GM21381 (cell line): Measurements from ENCODE around the gene ZMAT5.

Experiments used
- ATAC-seq: cut with Tn5 transposase; IDR thresholded peaks from one replicate; pipeline ENCODE4 v1.9.1; 2021; ENCODE audit warnings: mild to moderate bottlenecking, moderate library complexity; ENCODE audit not compliant: unreplicated experiment

Gene ZMAT5

DNA sequence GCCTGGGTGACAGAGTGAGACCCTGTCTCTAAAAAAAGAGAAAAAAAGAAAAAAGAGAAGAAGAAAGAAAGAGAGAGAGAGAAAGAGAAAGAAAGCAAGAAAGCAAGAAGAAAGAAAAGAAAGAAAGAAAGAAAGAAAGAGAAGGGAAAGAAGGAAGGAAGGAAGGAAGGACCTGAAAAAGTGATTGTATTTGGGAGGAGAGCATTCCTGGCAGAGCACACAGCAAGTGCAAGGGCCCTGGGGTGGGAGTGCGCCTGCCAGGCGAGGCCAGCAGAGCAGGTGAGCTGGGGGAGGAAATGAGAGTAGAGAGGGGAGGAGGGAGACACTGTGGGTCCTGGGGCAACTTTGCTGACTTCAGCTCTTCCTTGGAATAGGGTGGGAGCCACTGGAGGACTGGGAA lies 54.7 kb downstream of the ZMAT5 start:
- no peak for ATAC-seq

- ATAC-seq: no peak
Measured at GRCh38 chr22:29710922-29711593, 55.7 kb downstream of the ZMAT5 start.

- ATAC-seq: no peak
Measured at GRCh38 chr22:29710193-29710592, 56.6 kb downstream of the ZMAT5 start.

- ATAC-seq: no peak
Measured at GRCh38 chr22:29707471-29707870, 59.3 kb downstream of the ZMAT5 start.

DNA sequence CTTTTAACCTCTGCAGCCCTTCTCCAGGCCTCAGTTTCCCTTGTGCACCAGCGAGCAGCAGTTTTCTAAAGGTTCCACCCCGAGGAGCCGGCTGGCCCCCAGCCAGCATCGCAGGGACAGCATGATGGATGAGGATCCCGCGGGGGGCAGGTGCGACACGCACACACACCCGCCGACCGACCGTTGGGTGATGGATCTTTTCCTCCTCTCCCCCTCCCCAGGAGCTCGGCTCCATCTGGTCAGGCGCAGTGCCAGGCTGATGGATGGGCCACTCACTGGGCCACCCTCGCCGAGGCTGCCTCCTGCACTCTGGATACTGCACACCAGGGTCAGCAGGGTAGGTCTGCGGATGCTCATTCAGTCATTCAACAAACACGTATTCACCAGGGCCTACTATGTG lies 59.8 kb downstream of the ZMAT5 start:
- ATAC-seq: no peak

GRCh38 chr22:29706486-29706885 lies 60.3 kb downstream of the ZMAT5 start:
- no peak for ATAC-seq

DNA sequence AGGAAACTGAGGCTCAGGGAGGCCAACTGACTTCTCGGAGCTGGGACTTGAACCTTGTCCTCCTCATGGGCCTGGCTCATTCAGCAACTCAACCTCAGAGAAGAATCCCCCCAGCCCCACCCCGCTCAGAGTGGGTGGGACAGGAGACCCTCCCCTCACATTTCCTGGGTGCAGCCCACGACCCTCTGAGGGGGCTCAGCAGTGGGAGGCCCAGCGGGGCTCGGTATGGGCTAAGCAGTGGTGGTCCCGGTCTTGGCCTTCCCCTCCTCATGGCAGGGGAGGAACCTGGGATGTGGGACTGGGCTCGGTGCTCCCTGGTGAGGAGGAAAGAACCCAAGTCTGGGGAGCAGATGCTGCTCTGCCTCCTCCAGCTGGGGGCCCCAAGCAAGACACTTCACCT lies 61.2 kb downstream of the ZMAT5 start:
- no peak for ATAC-seq

DNA sequence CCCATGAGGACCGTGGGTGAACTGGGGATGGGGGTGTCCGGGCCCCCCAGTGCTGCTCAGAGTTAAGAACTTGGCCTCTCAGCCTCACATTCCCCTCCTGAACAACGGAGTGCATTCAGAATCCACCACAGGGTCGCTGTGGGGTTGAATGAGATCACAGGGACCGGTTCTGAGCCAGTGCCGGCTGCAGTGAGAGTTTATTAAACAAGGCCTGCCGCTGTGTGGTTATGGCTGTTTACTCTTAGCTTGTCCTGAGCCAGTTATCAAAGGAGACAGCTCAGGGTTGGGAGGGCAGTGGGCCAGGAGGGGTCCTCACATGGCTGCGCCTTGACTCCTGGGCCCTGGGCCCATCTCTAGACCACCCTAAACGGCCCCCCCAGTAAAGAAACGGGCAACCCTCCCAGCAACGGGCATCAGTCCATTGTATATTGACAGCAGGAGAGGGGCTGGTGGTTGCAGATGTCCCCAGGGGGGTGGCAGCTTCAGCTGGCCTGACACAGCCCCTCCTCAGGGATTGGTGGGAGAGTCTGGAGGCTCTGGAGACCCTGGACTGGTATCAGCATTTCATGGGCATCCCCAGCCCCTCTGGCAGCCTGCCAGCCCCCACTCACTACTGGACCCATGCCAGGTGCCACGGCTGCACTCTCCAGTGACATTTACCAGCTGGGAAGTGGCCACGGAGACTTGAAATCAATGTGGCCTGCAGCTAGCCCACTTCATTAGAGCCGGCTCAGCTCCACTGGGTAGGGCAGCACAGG lies 62.1 kb downstream of the ZMAT5 start:
- ATAC-seq: no peak

- no peak for ATAC-seq
Measured at GRCh38 chr22:29703569-29704195, 63.1 kb downstream of the ZMAT5 start.

DNA sequence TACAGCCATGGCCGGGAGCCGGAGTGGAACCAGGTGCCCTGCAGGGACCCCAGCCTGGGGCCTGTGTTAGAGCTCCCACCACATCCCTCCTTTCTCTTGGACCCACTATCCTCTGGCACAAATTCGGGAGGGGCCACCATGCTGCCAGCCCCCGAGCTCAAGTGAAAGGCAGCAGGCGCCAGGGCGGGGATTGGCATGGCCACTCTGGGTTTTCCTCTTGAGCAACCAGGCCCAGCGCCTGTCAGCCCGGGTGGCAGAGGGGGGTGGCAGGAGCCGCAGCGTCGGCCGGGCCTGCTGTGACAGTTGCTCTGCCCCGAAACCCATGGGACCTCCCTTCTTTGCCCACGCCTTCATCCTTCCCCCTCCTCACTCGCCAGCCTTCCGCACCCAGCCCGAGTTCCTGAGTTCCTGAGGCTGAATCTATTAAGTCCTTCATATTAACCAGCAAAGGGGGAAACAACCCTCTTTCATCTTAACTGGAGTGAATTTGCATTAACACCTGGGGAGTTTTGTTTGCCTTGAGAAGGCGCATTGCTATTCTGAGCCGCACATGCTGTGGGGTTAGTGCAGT lies 63.8 kb downstream of the ZMAT5 start:
- ATAC-seq: no peak

GRCh38 chr22:29702000-29702930 lies 64.5 kb downstream of the ZMAT5 start:
- ATAC-seq: no peak

DNA sequence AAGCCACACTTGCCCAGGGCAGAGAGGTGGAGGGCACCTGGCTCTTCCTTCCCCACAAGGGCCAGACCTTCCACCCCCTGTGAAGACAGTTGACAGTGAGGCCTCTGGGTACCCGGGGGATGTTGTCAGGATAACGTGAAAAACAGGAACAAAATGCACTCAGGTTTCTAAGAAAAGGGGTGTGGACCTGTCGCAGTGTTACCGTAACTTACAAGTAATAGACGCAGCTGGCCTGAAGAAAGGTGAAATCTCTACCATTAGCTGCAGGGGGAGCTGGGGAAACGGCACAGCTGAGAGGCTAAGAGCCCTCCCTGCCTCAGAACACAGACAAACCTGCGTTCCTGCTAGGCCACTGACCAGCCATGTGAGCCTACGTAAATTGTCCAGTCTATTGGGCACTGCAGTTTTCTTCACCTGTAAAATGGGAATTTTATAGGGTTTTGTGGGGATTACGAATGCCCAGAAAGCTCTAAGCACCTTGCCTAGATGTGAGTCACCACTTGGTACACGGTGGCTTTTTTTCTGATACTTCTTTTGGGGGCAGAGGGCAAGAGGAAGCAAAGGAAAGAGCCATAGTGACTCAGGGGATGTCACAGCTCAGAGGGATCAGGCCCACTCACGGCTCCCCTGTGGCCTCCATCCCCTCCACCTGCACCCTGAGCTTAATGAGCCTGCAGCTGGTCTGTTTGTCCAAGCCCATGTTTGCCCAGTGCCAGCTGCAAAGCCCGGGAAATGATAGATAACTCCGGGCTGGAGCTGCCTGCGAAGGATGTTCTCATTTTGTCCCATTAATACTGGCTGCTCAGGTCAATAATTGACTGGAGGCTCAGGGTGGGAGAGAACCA lies 65.4 kb downstream of the ZMAT5 start:
- no peak for ATAC-seq

- no peak for ATAC-seq
Measured at GRCh38 chr22:29700900-29701154, 66.0 kb downstream of the ZMAT5 start.

DNA sequence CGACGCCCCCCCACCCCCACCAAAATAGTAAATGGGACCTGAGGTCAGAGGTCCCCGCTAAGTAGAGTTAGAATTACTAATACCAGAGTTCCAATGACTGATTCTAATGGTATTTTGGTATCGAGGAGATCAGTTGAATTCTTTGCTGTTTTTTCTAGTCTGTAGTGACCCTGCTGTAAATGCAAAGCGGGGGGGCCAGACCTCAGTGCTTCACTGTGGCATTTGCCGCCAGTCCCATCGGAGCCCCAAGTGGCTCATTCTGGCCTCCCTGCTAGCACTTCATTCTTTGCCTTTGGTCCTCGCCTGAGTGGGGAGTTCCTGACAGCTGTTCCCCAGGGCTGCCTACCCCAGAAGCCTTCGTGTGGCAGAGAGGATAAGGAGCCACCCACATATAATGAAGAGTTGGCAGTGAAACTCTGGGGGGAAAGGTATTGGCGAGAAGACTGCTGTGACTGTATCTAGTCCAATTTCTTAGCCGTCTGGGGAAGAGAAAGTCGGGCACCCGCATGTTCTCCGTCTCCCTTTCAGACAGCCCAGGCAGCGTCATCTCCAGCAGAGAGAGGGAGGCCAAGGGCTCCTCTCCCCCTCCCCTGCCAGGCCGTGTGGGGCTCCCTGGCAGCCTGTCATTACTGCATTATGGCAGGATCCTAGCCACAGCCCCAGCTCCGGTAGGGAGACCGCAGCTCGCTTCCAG lies 66.5 kb downstream of the ZMAT5 start:
- ATAC-seq: no peak

DNA sequence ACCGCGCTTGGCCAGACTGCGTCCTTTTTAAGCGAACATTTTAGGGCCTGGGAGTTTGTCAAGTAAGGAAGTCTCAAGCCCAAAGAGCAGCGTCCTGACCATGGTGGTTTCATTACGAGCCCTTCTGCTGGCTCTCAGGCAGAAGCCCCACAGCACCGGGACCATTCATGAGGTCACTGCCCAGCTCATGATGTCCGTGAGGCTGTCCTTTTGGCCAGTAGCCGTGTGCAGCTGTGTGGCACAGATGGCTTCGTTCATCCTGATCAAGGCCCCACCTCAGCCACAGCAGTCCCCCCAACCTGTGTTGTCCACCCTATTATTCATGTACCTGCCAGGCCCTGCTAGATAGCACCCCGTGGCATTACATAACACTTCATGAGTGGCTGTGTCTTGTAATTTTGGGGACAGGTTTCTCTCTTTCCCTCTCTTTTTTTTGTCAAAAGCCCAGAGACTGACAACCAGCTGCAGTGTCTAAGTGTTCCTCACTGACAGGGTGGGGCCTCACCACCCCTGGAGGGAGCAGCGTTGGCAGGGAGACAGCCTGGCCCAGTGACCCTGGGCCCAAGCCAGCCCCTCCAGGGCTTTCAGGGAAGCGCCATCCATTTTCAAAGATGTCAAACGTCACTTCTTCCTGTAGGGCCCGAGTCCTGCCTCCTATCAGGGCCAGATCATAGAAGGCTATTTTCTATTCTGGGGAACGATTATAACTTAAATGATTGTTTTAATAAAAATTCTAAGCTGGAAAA lies 68.8 kb downstream of the ZMAT5 start:
- no peak for ATAC-seq

DNA sequence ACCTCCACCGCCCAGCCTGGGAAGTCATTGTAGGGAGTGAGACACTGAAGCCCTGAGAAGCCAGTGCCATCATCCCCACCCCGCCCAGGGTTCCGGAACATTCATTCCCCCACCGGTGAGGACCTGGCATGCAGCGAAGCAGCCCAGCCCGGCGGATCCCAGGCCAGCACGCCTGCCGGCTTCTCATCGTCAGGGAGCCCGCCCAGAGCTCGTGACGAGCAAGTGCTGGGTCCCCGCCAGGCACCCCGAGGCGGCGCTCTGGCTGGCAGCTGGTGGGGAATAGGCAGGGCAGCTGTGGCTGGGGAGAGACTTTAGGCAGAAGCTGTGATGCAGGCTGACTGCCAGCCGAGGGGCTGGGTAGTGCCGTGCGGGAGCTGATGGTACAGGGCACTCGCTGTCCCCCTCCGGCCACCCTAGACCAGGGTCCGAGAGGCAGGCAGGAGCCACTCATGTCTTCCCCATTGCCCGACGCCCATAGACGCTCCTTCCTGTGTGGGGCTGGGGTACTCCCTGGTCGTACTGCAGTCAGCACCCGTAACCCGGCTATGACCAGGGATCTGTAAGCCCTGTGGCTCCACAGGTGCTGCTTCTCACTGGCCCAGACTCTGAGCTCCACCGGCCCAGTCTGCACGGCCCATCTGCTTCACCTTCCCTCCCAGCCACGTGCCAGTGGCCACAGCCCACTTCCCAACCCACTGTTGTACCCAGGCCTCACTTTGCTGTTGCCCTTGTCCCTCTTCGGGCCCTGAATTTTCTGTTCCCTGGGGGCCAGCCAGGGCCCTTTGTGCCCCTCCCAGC lies 71.5 kb downstream of the ZMAT5 start:
- no peak for ATAC-seq

DNA sequence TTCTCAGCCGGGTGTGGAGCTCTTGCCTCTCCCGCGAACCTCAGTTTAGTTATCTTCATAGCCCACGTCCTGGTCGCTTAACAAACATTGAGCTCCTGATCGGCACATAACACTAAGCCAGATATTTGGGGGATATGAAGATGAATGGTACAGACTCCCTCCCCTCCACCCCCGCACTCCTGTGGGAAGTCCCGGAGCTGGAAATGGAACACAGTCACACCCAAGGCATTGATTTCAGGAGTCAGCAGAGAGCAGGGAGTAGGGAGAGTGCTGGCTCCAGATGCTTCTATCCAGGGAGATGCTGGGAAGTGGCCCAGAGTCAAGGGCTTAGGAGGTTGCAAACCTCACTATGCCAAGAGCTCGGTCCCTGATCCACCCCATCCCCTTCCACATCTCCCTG lies 73.1 kb downstream of the ZMAT5 start:
- no peak for ATAC-seq

DNA sequence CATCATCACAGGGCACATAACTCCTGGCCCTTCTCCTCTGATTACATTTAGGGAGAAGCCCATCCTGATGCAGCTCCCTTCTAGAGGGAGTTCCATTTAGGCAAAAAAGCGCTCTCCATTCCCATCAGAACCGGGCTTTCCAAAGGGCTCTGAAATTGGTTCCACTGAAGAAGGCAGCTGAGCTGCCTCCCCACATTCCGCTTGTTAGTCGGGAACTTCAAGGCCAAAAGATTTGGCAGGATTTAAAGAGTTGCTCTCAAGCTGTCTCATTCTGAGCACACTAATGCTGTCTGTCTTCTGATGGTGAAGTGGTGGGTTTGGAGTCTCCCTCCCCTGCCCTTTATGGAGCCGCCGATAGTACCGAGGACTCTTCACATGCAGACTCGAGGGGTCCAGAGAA lies 73.6 kb downstream of the ZMAT5 start:
- ATAC-seq: no peak
